ENCODE results near the gene EGFR.

The EGFR gene

GRCh38 chr7:55063061-55063460 lies 44.2 kb downstream of the EGFR start:
- no peak for DNase-seq (ENCODE audit: low read depth)

- DNase-seq (ENCODE audit: low read depth) = no peak
Measured at GRCh38 chr7:55063633-55064032, 44.8 kb downstream of the EGFR start.

DNA sequence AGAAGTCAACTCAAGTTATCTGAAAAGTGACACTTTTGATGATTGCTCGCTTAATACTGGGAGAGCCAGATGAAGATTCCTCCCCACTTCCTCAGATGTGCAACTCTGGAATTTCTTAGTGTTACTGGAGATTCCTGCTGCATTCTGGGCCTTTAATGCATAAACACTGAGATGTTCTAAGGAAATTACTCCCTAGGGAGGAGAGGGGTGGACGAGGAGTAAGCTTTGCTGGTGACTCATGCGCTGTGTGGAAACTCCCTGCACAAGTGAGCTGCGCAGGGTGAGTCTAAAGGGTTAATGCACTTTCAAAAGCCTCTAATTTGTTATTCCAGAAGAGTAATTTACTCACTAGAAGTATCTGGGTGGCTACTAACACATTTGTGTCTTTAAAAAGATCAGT lies 46.3 kb downstream of the EGFR start:
- DNase-seq (ENCODE audit: low read depth) = no peak

DNA sequence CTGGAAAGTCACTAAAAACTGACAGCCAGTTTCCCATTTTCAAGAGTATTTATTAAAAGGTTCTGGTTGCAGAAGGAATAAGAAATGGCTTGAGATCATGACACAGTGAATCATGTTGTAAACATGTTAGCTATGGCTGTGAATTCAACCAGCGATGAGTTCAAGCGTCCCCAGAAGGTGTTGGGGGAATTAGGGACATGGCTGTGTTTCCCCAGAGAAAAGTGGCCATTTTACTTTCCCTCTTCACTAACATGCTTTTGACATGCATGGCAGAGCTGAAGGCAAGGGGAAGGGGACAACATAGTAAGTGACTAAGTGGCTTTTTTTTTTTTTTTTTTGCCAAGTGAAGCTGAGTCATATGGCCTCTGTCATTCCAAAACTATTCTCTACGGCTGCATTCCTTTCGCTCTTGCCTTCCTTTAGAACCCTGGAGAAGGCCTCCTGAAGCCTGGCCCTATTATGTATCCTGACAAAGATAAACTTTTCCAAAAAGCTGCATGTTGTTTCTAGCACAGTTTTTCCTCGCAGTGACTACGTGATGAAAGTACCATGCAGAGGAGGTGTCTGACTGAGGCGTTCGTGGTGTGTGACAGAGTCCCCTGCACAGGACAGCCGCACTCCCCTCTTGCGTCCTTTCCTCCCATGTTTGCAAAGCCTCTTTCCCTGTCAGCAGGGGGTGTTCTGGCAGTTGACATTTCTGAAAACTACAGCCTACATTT lies 46.9 kb downstream of the EGFR start:
- DNase-seq (ENCODE audit: low read depth) = no peak

DNA sequence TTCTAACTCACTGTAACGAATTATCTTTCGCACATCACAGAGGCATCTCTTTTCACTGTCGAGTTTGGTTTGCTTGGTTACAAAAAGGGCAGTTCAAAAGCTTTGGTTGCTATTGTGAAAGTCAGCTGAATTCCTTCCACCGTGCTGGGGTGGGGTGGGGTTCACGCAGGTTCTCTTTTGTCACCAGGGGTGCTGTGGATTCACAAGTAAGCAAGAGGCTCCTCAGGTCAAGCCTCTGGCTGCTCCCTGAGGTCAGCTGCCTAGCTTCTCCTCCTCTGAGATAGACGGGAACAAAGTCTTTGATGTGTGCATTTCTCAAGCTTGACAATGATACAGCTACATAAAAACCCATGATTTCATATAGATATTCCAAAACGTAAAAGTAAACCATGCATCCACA lies 47.7 kb downstream of the EGFR start:
- no peak for DNase-seq (ENCODE audit: low read depth)

DNA sequence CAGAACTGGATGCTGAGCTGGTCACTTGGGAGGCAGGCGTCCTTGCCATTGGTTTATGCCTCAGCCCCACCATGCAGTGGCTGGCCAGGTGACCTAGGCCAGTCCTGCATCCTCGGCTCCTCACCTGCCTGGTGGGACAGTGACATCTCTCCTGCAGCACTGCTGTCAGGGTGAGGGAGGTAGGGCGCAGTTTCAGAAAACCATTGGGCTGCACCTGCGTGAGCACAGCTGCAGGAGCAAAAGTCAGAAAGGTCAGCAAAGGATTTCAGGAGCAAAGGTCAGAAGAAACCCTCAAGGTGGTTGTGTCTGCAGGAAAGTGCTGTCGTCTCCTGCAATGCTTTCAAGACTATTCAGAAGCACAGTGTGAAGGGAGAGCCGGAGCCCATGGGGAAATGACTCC lies 48.1 kb downstream of the EGFR start:
- DNase-seq (ENCODE audit: low read depth) = no peak

DNA sequence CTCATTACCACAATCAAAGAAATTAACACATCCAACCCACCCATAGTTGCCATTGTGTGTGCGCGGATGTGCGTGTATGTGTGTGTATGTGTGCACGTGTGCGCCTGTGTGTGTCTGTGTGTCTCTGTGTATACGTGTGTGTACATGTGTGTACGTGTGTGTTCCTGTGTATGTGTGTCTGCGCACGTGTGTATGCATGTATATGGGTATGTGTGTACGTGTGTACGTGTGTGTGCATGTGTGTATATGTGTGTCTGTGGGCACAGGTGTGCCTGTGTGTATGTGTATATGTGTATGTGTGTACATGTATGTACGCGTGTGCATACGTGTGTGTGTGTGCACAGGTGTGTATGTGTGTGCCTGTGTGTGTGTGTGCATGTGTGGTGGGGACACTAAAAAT lies 48.9 kb downstream of the EGFR start:
- DNase-seq (ENCODE audit: low read depth) = no peak

GRCh38 chr7:55069271-55069792 lies 50.5 kb downstream of the EGFR start:
- DNase-seq (ENCODE audit: low read depth) = no peak

- DNase-seq (ENCODE audit: low read depth) = no peak
Measured at GRCh38 chr7:55070271-55070743, 51.5 kb downstream of the EGFR start.

DNA sequence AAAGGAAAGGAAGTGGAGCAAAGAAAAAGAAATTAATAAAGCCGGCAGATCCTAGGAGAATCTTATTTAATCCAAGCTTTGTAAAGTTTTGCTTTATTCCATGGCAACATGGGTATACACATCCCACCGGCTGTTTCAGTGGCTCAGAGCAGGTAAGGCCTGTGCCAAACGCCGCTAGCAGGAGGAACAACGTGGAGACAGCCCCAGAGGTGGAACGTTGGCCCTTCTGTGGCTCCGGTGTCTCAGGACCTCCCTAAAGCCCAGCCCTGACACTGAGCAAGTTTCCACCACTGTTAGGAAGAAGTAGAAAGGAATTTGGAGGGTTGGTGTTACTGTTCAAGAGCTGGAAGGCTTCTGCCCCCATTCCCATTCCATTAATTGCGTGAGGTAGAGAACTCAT lies 52.0 kb downstream of the EGFR start:
- no peak for DNase-seq (ENCODE audit: low read depth)

GRCh38 chr7:55071411-55072175 lies 52.8 kb downstream of the EGFR start:
- DNase-seq (ENCODE audit: low read depth) = no peak

- no peak for DNase-seq (ENCODE audit: low read depth)
Measured at GRCh38 chr7:55072251-55072650, 53.4 kb downstream of the EGFR start.

GRCh38 chr7:55073051-55073511 lies 54.3 kb downstream of the EGFR start:
- no peak for DNase-seq (ENCODE audit: low read depth)

GRCh38 chr7:55073976-55074528 lies 55.2 kb downstream of the EGFR start:
- DNase-seq (ENCODE audit: low read depth) = no peak

- no peak for DNase-seq (ENCODE audit: low read depth)
Measured at GRCh38 chr7:55075464-55076021, 56.7 kb downstream of the EGFR start.

- no peak for DNase-seq (ENCODE audit: low read depth)
Measured at GRCh38 chr7:55077561-55078410, 59.0 kb downstream of the EGFR start.

GRCh38 chr7:55078465-55079372 lies 59.9 kb downstream of the EGFR start:
- no peak for DNase-seq (ENCODE audit: low read depth)

DNA sequence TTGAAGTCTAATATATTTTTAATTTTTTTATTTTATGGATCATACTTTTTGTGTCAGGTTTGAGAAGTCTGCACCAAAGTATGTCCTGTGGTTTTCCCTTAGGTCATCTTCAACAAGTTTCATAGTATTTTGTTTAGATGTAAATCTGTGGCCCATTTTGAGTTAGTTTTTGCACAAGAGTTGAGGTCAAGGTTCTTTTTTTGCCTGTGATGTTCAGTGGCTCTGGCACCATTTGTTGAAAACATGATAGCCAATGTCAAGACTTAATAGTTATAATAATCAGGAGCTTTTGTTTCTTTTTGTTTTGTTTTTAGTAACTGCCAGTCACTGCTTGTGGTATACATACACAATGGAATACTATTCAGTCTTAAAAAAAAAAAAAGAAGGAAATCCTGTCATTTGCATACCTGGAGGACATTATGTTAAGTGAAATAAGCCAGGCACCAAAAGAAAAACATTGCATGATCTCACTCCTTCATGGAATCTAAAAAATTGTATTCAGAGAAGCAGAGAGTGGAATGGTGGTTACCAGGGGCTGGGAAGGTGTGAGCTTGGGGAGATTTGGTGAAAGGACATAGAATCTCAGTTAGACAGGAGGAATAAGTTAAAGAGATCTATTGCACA lies 61.3 kb downstream of the EGFR start:
- no peak for DNase-seq (ENCODE audit: low read depth)

DNA sequence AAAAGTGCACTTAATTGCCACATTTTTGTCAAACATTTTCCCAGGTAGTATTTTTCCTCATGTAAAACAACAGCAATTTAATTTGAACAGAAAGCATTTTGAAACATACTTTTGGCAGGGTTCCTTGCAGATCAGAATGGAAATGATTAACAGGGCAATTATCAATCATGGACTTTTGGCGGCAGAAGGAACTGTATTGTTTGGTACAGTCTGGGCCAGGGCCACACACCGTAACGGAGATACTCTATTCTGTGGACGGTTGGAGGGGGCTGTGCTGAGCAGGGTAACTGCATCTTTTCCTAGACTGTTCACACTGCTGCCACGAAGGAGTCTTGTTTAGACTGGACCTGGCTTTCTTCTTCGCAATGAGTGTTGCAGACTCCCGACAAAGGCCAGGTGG lies 62.3 kb downstream of the EGFR start:
- no peak for DNase-seq (ENCODE audit: low read depth)

Measured in T follicular helper cell (primary cell).